ENCODE data around the gene ARPC1A.
"Not testable (repeated sequence)": the region's sequence is repeated elsewhere in the genome, so short reads cannot be mapped to it uniquely, and the experiment has no call there.

ARPC1A gene

GRCh38 chr7:99325592-99326407, at the start of gene ARPC1A:
ARPC1A (plus strand) TSS chr7:99325898; CDS start chr7:99333354, 7,456 bp downstream.
- peak; percentile 88 to 90 for DNase-seq (ENCODE audit: low read depth in 2 of 2)

DNA sequence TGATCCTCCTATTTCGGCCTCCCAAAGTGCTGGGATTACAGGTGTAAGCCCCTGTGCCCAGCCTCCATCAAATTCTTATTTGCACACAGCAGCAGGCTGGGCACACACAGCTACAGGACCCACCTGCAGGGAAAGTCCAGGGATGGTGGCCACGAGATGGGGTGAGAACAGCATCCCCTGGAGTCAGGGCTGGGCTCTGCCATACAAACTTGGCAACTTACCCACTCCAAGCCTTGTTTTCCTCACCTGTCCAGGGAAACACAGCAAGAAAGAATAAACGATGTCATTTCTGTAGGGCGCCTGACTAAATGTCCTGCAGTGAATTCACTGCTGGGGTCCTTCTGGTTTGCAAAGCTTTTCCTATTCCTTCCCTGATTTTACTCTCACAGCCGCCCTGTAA, 47.5 kb upstream of the ARPC1A start:
- DNase-seq (ENCODE audit: low read depth in 2 of 2) = no peak

DNA sequence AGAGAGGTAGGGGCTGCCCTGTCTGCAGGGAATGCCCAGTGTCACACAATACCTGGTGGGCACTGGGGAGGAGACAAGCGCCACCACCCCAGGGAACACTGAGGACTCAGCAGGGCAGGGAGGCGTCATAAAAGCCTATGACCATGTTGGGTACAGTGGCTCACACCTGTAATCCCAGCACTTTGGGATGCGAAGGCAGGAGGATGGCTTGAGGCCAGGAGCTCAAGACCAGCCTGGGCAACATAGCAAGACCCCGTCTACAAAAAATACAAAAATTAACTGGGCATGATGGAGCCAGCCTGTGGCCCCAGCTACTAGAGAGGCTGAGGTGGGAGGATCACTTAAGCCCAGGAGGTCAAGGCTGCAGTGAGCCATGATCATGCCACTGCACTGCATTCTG, 41.5 kb upstream of the ARPC1A start:
- not testable (repeated sequence) for DNase-seq (ENCODE audit: low read depth in 2 of 2)

DNA sequence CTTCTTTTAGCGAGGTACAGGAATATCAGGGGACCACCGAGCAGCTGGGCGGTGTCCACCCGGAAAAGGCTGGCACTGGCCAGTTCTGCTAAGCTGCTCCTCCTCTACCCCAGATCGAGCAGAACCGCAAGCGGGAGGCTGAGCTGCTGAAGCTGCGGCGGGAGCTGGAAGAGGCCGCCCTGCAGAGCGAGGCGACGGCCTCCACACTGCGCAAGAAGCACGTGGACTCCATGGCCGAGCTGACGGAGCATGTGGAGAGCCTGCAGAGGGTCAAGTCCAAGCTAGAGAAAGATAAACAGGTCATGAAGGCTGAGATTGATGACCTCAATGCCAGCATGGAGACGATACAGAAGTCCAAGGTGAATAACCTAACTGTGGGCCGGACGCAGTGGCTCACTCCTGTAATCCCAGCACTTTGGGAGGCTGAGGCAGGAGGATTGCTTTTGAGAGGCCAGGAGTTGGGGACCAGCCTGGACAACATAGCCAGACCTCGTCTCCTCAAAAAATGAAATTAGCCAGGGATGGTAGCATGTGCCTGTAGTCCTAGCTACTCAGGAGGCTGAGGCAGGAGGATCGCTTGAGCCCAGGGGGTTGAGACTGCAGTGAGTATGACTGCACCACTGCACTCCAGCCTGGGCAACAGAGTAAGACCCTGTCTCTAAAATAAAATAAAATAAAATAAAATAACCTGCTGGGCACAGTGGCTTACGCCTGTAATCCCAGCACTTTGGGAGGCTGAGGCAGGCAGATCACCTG, 37.7 kb upstream of the ARPC1A start:
- no peak for DNase-seq (ENCODE audit: low read depth in 2 of 2)

DNA sequence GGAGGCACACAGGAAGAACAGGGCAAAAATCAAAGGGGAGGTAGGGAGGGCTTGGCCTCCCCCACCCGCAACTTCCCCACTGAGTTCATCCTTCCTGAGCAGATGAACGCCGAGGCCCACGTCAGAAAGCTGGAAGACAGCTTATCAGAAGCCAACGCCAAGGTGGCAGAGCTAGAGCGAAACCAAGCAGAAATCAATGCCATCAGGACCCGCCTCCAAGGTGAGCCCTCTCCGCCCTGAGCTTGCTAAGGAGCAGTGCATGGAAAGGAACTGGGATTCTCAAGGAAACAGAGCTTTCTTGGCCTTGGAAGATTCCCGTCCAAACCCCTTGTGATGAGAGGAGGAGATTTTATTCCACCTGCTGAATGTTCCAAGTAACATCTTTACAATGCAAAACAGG, 36.5 kb upstream of the ARPC1A start:
- no peak for DNase-seq (ENCODE audit: low read depth in 2 of 2)

DNA sequence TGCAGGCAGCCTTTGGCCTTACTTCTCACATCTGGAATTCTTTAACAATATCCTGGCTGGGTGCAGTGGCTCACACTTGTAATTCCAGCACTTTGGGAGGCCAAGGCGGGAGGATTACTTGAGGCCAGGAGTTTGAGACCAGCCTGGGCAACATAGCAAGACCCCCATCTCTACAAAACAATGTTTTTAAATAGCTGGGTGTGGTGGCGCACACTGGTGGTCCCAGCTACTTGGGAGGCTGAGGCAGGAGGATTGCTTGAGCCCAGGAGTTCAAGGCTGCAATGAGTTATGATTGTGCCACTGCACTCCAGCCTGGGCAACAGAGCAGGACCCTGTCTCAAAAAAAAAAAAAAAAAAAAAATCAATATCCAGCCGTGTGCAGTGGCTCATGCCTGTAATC, 35.5 kb upstream of the ARPC1A start:
- DNase-seq (ENCODE audit: low read depth in 2 of 2) = not testable (repeated sequence)

DNA sequence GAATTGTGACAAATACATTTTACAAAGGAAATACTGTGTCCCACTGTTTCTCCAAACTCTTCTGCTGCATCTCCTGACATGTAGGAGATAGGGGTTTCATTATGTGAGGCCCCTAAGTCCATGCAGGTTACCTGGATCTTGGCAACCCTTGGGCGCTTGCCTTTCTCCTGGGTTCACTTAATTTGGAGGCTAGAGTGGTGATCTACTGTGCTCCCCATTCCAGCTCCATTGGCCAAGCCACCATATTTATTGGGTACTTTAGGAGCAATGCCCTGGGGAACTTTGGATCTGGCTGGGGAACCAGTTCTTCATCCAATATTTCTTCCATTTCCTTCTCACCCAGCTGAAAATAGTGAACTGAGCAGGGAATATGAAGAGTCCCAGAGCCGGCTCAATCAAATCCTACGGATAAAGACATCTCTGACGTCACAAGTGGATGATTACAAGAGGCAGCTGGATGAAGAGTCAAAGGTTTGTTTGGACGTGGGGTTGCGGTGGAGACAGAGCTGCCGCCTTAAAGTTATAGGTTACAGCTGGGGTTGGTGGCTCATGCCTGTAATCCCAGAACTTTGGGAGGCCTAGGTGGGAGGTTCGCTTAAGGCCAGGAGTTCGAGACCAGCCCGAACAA, 34.6 kb upstream of the ARPC1A start:
- DNase-seq (ENCODE audit: low read depth in 2 of 2) = no peak

- DNase-seq (ENCODE audit: low read depth in 2 of 2) = no peak
Measured at GRCh38 chr7:99292127-99292526, 33.6 kb upstream of the ARPC1A start.

DNA sequence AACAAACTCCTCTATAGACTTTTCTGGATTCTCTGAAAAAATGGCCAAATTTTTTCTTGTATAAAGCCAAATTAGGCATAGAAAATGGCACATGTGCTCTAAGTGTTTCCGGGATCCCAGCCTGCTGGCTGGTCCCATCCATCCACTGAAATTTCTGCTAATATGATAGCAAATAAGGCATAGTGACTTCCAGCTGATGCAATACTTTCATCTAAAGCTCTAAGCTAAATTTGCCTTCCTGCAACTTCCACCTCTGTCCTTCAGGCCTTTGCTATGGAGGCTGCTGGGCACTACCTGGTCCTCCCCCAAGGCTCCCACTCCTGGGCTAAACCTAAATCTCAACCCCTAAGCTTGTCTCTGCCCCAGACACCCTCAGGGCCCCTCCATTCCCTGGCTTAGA, 32.5 kb upstream of the ARPC1A start:
- DNase-seq (ENCODE audit: low read depth in 2 of 2) = no peak

DNA sequence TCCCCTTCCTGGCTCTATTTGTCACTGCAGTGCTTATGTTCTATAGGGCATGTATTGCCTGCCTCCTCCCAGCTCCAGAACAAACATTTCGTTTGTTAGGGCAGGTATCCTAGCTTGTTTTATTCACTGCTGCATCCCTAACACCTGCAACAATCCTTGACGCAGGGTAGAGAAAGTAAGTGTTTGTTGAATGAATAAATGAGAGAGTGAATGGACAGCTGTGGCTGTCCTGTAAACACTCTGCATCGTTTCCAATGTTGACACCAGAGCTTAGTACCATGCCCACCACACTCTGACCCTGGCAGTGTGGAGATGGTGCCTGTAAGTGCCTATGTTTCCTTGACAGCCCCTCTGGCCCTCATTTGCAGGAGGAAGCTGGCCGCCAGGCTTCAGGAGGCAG, 32.0 kb upstream of the ARPC1A start:
- no peak for DNase-seq (ENCODE audit: low read depth in 2 of 2)

DNA sequence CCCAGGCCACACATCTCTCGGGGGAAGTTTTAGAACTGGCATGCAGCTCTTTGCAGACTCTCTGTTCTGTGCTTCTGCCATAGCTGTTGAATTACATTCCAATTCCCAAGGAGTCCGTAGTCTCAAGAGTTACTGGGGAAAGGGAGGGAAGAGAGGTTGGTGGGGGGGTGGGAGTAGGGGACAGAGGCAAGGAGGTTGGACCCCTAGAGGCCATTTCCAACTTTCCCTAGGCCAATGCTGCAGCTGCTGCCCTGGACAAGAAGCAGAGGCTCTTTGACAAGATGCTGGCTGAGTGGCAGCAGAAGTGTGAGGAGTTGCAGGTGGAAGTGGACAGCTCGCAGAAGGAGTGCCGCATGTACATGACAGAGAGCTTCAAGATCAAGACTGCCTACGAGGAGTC, 29.2 kb upstream of the ARPC1A start:
- DNase-seq (ENCODE audit: low read depth in 2 of 2) = no peak

DNA sequence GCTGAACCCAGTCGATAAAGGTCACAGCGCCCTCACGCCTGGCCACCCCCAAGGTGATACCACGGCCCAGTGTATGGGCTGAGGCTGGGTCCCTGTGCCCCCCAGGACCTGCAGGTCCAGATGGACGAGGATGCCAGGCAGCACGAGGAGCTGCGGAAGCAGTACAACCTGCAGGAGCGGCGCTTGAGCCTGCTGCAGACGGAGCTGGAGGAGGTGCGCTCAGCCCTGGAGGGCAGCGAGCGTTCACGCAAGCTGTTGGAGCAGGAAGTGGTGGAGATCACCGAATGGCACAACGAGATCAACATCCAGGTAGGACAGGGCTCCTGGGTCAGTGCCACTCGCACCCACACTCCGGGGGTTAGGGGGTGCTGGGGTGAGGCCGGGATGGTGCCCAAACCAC, 24.2 kb upstream of the ARPC1A start:
- no peak for DNase-seq (ENCODE audit: low read depth in 2 of 2)

DNA sequence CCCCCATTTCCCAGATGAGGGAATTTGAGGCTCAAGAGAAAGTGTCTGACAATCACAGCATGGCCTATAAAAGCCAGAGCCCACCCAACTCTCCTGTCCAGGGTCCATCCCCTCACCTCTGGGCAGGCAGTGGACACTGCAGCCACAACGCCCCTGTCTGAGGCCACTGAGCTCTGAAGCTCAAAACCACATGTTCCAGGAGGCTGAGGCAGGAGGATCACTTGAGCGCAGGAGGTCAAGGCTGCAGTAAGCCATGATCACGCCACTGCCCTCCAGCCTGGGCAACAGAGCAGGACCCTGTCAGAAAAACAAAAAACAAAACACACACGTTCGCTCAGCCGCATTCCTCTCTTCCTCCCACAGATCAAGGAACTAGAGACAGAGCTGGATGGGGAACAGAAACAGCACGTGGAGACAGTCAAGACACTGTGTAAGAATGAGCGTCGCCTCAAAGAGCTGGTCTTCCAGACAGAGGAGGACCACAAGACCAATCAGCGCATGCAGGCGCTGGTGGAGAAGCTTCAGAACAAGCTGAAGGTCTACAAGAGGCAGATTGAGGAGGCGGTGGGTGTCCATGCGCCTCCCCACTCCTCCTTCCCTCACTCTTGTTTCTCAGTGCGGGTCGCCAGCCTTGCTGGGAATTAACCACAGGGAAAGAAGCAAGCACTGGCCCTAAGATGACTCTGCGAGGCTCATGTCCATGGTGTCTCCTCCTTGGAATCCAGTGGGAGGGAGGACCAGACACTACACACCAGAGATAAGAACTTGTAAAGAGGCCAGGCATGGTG, 20.0 kb upstream of the ARPC1A start:
- DNase-seq (ENCODE audit: low read depth in 2 of 2) = no peak

DNA sequence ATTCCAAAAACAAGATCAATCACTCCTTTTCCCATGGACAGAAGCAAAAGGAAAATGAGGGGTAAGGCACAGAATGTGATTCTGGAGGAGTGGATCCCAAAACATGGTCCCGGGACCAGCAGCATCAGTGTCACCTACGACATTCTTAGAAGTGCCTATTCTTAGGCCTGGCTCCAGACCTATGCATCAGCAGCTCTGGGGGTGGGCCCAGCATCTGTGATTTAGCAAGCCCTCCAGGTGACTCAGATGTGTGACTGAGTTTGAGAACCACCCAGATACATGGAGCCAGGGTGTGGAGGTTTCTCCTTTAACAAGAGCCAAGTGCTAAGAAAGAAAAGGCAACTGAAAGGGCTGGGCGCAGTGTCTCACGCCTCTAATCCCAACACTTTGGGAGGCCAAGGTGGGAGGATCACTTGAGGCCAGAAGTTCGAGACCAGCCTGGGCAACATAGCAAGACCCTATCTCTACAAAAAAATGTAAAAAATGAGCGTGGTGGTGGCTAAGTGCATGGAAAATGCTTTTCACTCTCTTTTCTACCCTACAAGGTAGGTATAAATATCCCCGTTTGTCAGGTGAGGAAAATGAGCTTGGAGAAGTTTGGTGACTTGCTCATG, 17.1 kb upstream of the ARPC1A start:
- DNase-seq (ENCODE audit: low read depth in 2 of 2) = no peak

DNA sequence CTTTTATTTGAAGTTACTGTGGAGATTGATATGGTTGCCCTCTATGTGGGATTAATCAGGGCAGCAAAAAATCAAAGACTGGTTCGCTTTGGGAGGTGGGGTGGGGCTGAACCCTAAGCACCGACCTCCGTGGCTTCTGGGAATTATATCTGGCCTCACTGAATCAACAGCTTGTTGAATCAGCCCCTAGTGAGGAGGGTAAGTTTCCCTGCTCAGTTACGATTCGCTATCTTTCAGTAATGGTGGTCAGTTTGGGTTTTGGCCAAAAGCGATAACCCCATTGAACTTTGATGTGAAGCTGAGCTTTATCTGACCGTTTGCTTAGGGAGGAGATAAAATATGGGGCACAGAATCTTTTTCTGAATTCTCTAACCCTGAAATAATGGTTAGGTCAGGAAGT, 16.6 kb upstream of the ARPC1A start:
- no peak for DNase-seq (ENCODE audit: low read depth in 2 of 2)

GRCh38 chr7:99310004-99310403, 15.7 kb upstream of the ARPC1A start:
- no peak for DNase-seq (ENCODE audit: low read depth in 2 of 2)

DNA sequence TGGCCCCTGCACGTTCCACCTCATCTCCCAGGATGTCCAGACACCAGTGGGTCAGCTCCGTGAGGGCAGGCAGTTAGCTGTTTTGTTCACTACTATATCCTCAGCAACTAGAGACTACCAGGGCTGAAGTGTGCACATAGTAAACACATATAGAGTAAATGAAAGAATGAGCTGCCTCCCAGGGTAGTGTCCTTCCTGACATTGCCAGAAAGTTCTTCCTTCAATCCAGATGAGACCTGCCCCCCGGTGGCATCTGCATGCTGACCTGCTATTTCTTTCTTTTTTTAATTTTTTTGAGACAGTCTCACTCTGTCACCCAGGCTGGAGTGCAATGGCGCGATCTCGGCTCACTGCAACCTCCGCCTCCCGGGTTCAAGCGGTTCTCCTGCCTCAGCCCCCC, 14.0 kb upstream of the ARPC1A start:
- no peak for DNase-seq (ENCODE audit: low read depth in 2 of 2)

GRCh38 chr7:99312316-99313203, 13.1 kb upstream of the ARPC1A start:
- DNase-seq (ENCODE audit: low read depth in 2 of 2) = peak; percentile 58 to 75

- DNase-seq (ENCODE audit: low read depth in 2 of 2) = no peak
Measured at GRCh38 chr7:99313204-99313573, 12.5 kb upstream of the ARPC1A start.

DNA sequence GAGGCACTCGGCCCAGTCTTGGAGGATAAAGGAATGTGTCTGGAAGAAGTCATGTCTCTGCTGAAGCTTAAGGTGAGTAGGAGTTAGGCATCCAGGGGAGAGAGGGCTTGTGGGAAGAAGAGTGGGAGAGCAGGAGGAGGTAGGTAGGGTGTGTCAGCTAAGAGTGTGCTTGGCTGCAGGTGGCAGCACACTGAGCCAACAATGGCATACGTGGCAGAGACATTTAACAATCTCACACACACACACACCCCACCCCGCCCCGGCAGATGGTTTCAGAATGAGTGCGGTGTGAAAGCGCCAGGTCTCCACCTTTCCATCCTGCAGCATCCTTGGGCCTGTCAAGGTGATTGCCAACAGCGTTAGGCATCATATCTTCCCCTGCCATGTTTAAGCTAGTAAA, 11.2 kb upstream of the ARPC1A start:
- no peak for DNase-seq (ENCODE audit: low read depth in 2 of 2)

- DNase-seq (ENCODE audit: low read depth in 2 of 2) = no peak
Measured at GRCh38 chr7:99320371-99320770, 5.3 kb upstream of the ARPC1A start.

Measured in stimulated activated CD4-positive, alpha-beta T cell treated with anti-CD3 and anti-CD28 coated beads, Interleukin-1b, Interleukin-23, amount 100 ng/mL, for 4 hours (primary cell).